Esophagus muscularis mucosa (tissue), 3 donors: ENCODE measurements around the gene MRPL38.

Source experiments
- CTCF ChIP-seq, 3 experiments: fragments of 200-600 bp in 2 of 3; fragments of 450-650 bp in 1 of 3; sonication (generic) in 2 of 3; IDR thresholded peaks; one replicate each; pipeline ENCODE4 v1.5.1; 2017 to 2019; ENCODE audit warnings: antibody characterized with exemption in 3 of 3, mild to moderate bottlenecking in 2 of 3, moderate library complexity in 1 of 3
- POLR2A ChIP-seq: fragments of 450-650 bp; IDR thresholded peaks from one replicate; pipeline ENCODE4 v1.6.1; 2017; ENCODE audit warnings: antibody characterized with exemption, moderate library complexity, mild to moderate bottlenecking, low read depth

GRCh38 chr17:75945211-75945610 lies 40.5 kb upstream of the MRPL38 start:
- no peak for TF ChIP-seq CTCF (IDR thresholded peaks at IDR 0.05)
- no peak for TF ChIP-seq POLR2A
